WTC11 (cell line): ENCODE results near the gene SUPT7L. TPM values are rescaled to one million over a fixed set of nuclear protein-coding genes. Genes with fewer than 3 reads are reported as not detected.

Experiments used
- ATAC-seq: fragments of 200-7000 bp; cut with Tn5 transposase; 2 replicates; pipeline ENCODE4 v1.10.0; 2021; ENCODE audit warnings: mild to moderate bottlenecking, moderate library complexity
- CTCF ChIA-PET: fragments of 300-600 bp; sonication (Branson Sonifier 250); formaldehyde crosslinking; loops from one replicate; lab custom pipeline; 2021; ENCODE audit warnings: antibody characterized with exemption; lab: Charles Lee
- POLR2A ChIA-PET: fragments of 350-600 bp; sonication (Branson Sonifier 250); formaldehyde crosslinking; loops from one replicate; lab custom pipeline; 2021; ENCODE audit warnings: antibody characterized with exemption; lab: Charles Lee
- DNase-seq: peaks from one replicate; pipeline ENCODE4 v3.0.0; 2021; ENCODE audit warnings: low spot score
- H3K27ac Mint-ChIP-seq: 2 replicates; pipeline ENCODE4 v1.8.0; 2021; ENCODE audit warnings: mixed read lengths
- H3K27me3 Mint-ChIP-seq: 2 replicates; pipeline ENCODE4 v1.8.0; 2021; ENCODE audit warnings: low read depth, mild to moderate bottlenecking, moderate library complexity, mixed read lengths
- H3K36me3 Mint-ChIP-seq: 2 replicates; pipeline ENCODE4 v1.8.0; 2021; ENCODE audit warnings: mixed read lengths
- H3K4me1 Mint-ChIP-seq: 2 replicates; pipeline ENCODE4 v1.8.0; 2022; ENCODE audit warnings: mixed read lengths
- H3K4me3 Mint-ChIP-seq: 2 replicates; pipeline ENCODE4 v1.8.0; 2021; ENCODE audit warnings: mild to moderate bottlenecking, moderate library complexity, mixed read lengths
- H3K9me3 Mint-ChIP-seq: 2 replicates; pipeline ENCODE4 v1.8.0; 2021; ENCODE audit warnings: mixed read lengths
- CBFB ChIP-seq: sonication (generic); formaldehyde crosslinking; IDR thresholded peaks from 2 replicates; pipeline ENCODE4 v1.8.1; 2022; ENCODE audit warnings: mild to moderate bottlenecking, low read depth, missing genetic modification reagents
- CDX4 ChIP-seq: fragments of 250-450 bp; sonication (Bioruptor Pico); IDR thresholded peaks from 2 replicates; pipeline ENCODE4 v1.9.0; 2021; ENCODE audit warnings: moderate library complexity, mild to moderate bottlenecking, inconsistent platforms, borderline replicate concordance
- E2F4 ChIP-seq: sonication (generic); formaldehyde crosslinking; IDR thresholded peaks from 2 replicates; pipeline ENCODE4 v1.8.1; 2022; ENCODE audit warnings: low read depth, mild to moderate bottlenecking, moderate library complexity, missing genetic modification reagents, borderline replicate concordance
- GTF2I ChIP-seq: fragments of 250-450 bp; sonication (Bioruptor Pico); conservative IDR thresholded peaks from 2 replicates; pipeline ENCODE4 v1.4.0; 2021; ENCODE audit warnings: mild to moderate bottlenecking
- HMGA2 ChIP-seq: fragments of 250-450 bp; sonication (Bioruptor Pico); IDR thresholded peaks from 2 replicates; pipeline ENCODE4 v1.4.0; 2021; ENCODE audit warnings: mild to moderate bottlenecking, moderate library complexity
- JAZF1 ChIP-seq: fragments of 250-450 bp; sonication (Bioruptor Pico); IDR thresholded peaks from 2 replicates; pipeline ENCODE4 v1.9.0; 2021; ENCODE audit warnings: moderate library complexity, mild to moderate bottlenecking, inconsistent platforms
- KAT7 ChIP-seq: sonication (generic); formaldehyde crosslinking; IDR thresholded peaks from 2 replicates; pipeline ENCODE4 v1.8.1; 2023; ENCODE audit warnings: missing genetic modification reagents, mild to moderate bottlenecking, borderline replicate concordance
- MXD4 ChIP-seq: fragments of 250-450 bp; sonication (Bioruptor Pico); IDR thresholded peaks from 2 replicates; pipeline ENCODE4 v1.8.0; 2021; ENCODE audit warnings: mild to moderate bottlenecking, moderate library complexity, borderline replicate concordance
- NR2C2 ChIP-seq: sonication (generic); formaldehyde crosslinking; IDR thresholded peaks from 2 replicates; pipeline ENCODE4 v1.8.0; 2022; ENCODE audit warnings: mild to moderate bottlenecking, missing genetic modification reagents
- PREB ChIP-seq: sonication (generic); formaldehyde crosslinking; IDR thresholded peaks from 2 replicates; pipeline ENCODE4 v1.8.1; 2022; ENCODE audit warnings: mild to moderate bottlenecking, missing genetic modification reagents, moderate library complexity, borderline replicate concordance
- PRRX2 ChIP-seq: fragments of 250-450 bp; sonication (Bioruptor Pico); IDR thresholded peaks from 2 replicates; pipeline ENCODE4 v1.8.0; 2021; ENCODE audit warnings: mild to moderate bottlenecking
- TCF7 ChIP-seq: sonication (generic); formaldehyde crosslinking; IDR thresholded peaks from 2 replicates; pipeline ENCODE4 v1.8.0; 2022; ENCODE audit warnings: mild to moderate bottlenecking, low read depth, missing genetic modification reagents, moderate library complexity
- ZNF219 ChIP-seq: sonication (generic); formaldehyde crosslinking; IDR thresholded peaks from 2 replicates; pipeline ENCODE4 v1.8.0; 2023; ENCODE audit warnings: missing genetic modification reagents, mild to moderate bottlenecking, borderline replicate concordance
- ZNF281 ChIP-seq: sonication (generic); formaldehyde crosslinking; IDR thresholded peaks from 2 replicates; pipeline ENCODE4 v1.8.0; 2023; ENCODE audit warnings: mild to moderate bottlenecking, missing genetic modification reagents
- ZNF317 ChIP-seq: sonication (generic); formaldehyde crosslinking; IDR thresholded peaks from 2 replicates; pipeline ENCODE4 v1.8.1; 2023; ENCODE audit warnings: low read depth, mild to moderate bottlenecking, moderate library complexity, missing genetic modification reagents, borderline replicate concordance
- ZNF396 ChIP-seq: fragments of 250-450 bp; sonication (Bioruptor Pico); IDR thresholded peaks from 2 replicates; pipeline ENCODE4 v1.8.0; 2021; ENCODE audit warnings: mild to moderate bottlenecking, moderate library complexity, borderline replicate concordance
- ZNF423 ChIP-seq: fragments of 250-450 bp; sonication (Bioruptor Pico); IDR thresholded peaks from 2 replicates; pipeline ENCODE4 v2.1.2; 2022; ENCODE audit warnings: mild to moderate bottlenecking, moderate library complexity
- total RNA-seq: library from RNA; stranded (reverse); gene quantifications from 3 replicates; pipeline ENCODE4 v1.2.3, GENCODE V29; 2021
- TF ChIP-seq, protein P1 (sequence below): sonication (generic); formaldehyde crosslinking; IDR thresholded peaks from 2 replicates; pipeline ENCODE4 v1.8.0; 2022; ENCODE audit warnings: mild to moderate bottlenecking, missing genetic modification reagents
- TF ChIP-seq, protein P2 (sequence below): sonication (generic); formaldehyde crosslinking; IDR thresholded peaks from 2 replicates; pipeline ENCODE4 v1.8.1; 2022; ENCODE audit warnings: missing genetic modification reagents, borderline replicate concordance

The SUPT7L gene
- total RNA-seq, 1 experiment from 2014 or later: 22.6 TPM

- no peak overlapping the region for H3K27ac Mint-ChIP-seq
- TF ChIP-seq TCF7 (CRISPR knock-in tag): no peak
- no peak for TF ChIP-seq ZNF423
- TF ChIP-seq PRRX2 (CRISPR knock-in tag): no peak
- no peak for TF ChIP-seq ZNF396
- no peak for TF ChIP-seq CDX4 (CRISPR knock-in tag)
- no peak for TF ChIP-seq NR2C2 (CRISPR knock-in tag)
- no peak for TF ChIP-seq CBFB (CRISPR knock-in tag)
- TF ChIP-seq, protein P1, sequence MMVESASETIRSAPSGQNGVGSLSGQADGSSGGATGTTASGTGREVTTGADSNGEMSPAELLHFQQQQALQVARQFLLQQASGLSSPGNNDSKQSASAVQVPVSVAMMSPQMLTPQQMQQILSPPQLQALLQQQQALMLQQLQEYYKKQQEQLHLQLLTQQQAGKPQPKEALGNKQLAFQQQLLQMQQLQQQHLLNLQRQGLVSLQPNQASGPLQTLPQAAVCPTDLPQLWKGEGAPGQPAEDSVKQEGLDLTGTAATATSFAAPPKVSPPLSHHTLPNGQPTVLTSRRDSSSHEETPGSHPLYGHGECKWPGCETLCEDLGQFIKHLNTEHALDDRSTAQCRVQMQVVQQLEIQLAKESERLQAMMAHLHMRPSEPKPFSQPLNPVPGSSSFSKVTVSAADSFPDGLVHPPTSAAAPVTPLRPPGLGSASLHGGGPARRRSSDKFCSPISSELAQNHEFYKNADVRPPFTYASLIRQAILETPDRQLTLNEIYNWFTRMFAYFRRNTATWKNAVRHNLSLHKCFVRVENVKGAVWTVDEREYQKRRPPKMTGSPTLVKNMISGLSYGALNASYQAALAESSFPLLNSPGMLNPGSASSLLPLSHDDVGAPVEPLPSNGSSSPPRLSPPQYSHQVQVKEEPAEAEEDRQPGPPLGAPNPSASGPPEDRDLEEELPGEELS (CRISPR knock-in tag): no peak
- TF ChIP-seq ZNF219 (CRISPR knock-in tag): no peak
- TF ChIP-seq HMGA2: no peak
- TF ChIP-seq E2F4 (CRISPR knock-in tag): no peak
- TF ChIP-seq GTF2I (CRISPR knock-in tag): no peak
- TF ChIP-seq KAT7 (CRISPR knock-in tag): no peak
- TF ChIP-seq, protein P2, sequence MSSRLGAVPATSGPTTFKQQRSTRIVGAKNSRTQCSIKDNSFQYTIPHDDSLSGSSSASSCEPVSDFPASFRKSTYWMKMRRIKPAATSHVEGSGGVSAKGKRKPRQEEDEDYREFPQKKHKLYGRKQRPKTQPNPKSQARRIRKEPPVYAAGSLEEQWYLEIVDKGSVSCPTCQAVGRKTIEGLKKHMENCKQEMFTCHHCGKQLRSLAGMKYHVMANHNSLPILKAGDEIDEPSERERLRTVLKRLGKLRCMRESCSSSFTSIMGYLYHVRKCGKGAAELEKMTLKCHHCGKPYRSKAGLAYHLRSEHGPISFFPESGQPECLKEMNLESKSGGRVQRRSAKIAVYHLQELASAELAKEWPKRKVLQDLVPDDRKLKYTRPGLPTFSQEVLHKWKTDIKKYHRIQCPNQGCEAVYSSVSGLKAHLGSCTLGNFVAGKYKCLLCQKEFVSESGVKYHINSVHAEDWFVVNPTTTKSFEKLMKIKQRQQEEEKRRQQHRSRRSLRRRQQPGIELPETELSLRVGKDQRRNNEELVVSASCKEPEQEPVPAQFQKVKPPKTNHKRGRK (CRISPR knock-in tag): no peak
- TF ChIP-seq PREB: no peak
- no peak for TF ChIP-seq MXD4 (CRISPR knock-in tag)
- TF ChIP-seq JAZF1 (CRISPR knock-in tag): no peak
- no peak for TF ChIP-seq ZNF281 (CRISPR knock-in tag)
- TF ChIP-seq ZNF317: no peak
- H3K4me3 Mint-ChIP-seq: no peak overlapping the region
- H3K27me3 Mint-ChIP-seq: no peaks in the 10 kb centered on the region
- H3K9me3 Mint-ChIP-seq: no peaks in the 10 kb centered on the region
- ATAC-seq (no peak), DNase-seq (no peak)
- POLR2A ChIA-PET: no interaction called here
- no peaks in the 10 kb centered on the region for H3K4me1 Mint-ChIP-seq
- peaks cover 43% of the 10 kb centered on the region for H3K36me3 Mint-ChIP-seq
- CTCF ChIA-PET: no interaction called here
Observed at GRCh38 chr2:27615316-27615715, 48.1 kb downstream of the SUPT7L start.
